Liver (tissue), 3 donors: ENCODE measurements around the gene JAKMIP2.

Experiments
- CTCF ChIP-seq: fragments of 150-350 bp; IDR thresholded peaks from 2 replicates; pipeline ENCODE4 v1.5.1; 2017; ENCODE audit warnings: improper control_type of control experiment, low read depth, low read length; ENCODE audit not compliant: missing input control
- JUND ChIP-seq, 2 donors: IDR thresholded peaks; 2 replicates each; pipeline ENCODE4 v1.6.1; 2016; ENCODE audit warnings: antibody characterized with exemption in 2 of 2
- MAX ChIP-seq: IDR thresholded peaks from 2 replicates; pipeline ENCODE4 v1.6.1; 2016; ENCODE audit warnings: antibody characterized with exemption
- NR2F2 ChIP-seq: IDR thresholded peaks from 2 replicates; pipeline ENCODE4 v1.6.1; 2016; ENCODE audit warnings: antibody characterized with exemption
- REST ChIP-seq: IDR thresholded peaks from 2 replicates; pipeline ENCODE4 v1.6.1; 2016; ENCODE audit warnings: antibody characterized with exemption, mild to moderate bottlenecking
- SP1 ChIP-seq: IDR thresholded peaks from 2 replicates; pipeline ENCODE4 v1.6.1; 2018; ENCODE audit warnings: antibody characterized with exemption, mild to moderate bottlenecking
- TAF1 ChIP-seq: conservative IDR thresholded peaks from 2 replicates; pipeline ENCODE4 v1.6.1; 2016; ENCODE audit warnings: antibody characterized with exemption, mild to moderate bottlenecking
- ZBTB33 ChIP-seq: IDR thresholded peaks from 2 replicates; pipeline ENCODE4 v1.6.1; 2016; ENCODE audit warnings: antibody characterized with exemption
- donor health status: healthy.
- donor health status: healthy.

- no peak for TF ChIP-seq CTCF
- TF ChIP-seq TAF1, result no peak
- peak; percentile 64 for TF ChIP-seq MAX
- TF ChIP-seq ZBTB33, result peak; percentile 77
- TF ChIP-seq REST, result peak; percentile 31
- TF ChIP-seq JUND (IDR thresholded peaks at IDR 0.05), result peak; percentile 87 to 94
- TF ChIP-seq NR2F2, result peak; percentile 68
- TF ChIP-seq SP1, result peak; percentile 89
Observed at GRCh38 chr5:147773587-147773986, 8.9 kb downstream of the JAKMIP2 start.
